ENCODE data around the gene CREB3L1.
"Not testable (repeated sequence)": the region's sequence is repeated elsewhere in the genome, so short reads cannot be mapped to it uniquely, and the experiment has no call there.

The CREB3L1 gene

GRCh38 chr11:46248289-46249102, 29.0 kb upstream of the CREB3L1 start:
- DNase-seq, result no peak

- no peak for DNase-seq
Measured at GRCh38 chr11:46249103-46249937, 28.1 kb upstream of the CREB3L1 start.

GRCh38 chr11:46249938-46250744, 27.3 kb upstream of the CREB3L1 start:
- no peak for DNase-seq

- DNase-seq, result no peak
Measured at GRCh38 chr11:46250745-46251052, 26.8 kb upstream of the CREB3L1 start.

- DNase-seq, result no peak
Measured at GRCh38 chr11:46251954-46252353, 25.5 kb upstream of the CREB3L1 start.

- no peak for DNase-seq
Measured at GRCh38 chr11:46252373-46252914, 25.0 kb upstream of the CREB3L1 start.

DNA sequence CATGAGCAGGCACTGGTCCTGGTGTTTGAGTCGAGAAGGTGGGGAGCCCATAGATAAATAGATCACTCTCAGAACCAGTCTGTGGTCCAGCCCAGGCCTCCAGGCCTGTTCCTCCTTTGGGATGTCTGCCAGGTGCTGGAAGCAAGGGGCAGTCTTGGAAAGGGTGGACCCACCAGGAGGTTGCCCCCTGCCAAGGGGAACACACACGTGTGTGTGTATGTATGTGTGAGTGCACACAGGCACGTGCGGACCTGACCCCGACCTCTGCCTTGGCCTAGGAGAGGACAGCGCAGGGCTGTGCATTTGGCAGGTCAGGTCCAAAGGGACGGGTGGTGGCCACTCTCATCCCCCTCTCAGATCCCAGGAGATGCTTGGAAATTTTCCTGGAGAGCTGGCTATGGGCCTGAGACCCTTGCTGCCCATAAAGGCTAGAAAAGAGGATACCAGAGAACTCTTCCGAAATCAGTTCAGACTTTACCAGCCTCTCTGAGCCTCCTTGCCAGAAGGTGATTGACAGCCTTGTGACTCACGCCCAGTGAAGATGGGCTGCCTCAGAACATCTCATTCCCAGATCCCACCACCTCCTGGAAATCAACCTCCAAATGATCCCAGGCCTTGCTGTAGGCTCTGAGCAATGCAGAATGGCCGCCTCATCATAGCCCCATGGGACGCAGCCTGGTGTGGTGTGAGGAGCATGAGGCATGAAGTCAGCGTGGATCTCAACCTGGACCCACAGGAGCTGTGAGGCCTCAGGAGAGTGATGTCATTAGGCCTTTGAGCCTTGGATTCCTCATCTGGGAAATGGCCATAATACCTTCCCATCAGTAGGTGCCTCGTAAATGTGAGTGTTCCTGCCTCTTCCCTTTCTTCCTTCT, 24.0 kb upstream of the CREB3L1 start:
- no peak for DNase-seq

- DNase-seq, result no peak
Measured at GRCh38 chr11:46254133-46254491, 23.4 kb upstream of the CREB3L1 start.

- DNase-seq, result no peak
Measured at GRCh38 chr11:46256540-46257001, 20.9 kb upstream of the CREB3L1 start.

DNA sequence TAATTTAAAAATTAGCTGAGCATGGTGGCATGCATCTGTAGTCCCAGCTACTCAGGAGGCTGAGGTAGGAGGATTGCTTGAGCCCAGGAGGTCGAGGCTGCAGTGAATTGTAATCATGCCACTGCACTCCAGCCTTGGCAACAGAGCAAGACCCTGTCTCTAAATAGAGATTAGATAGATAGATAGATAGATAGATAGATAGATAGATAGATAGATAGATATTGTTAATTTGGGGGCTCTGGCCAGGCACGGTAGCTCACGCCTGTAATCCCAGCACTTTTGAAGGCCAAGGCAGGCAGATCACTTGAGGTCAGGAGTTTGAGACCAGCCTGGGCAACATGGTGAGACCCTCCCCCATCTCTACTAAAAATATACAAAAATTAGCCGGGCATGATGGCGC, 18.1 kb upstream of the CREB3L1 start:
- DNase-seq, result not testable (repeated sequence)

GRCh38 chr11:46259971-46260560, 17.4 kb upstream of the CREB3L1 start:
- no peak for DNase-seq

DNA sequence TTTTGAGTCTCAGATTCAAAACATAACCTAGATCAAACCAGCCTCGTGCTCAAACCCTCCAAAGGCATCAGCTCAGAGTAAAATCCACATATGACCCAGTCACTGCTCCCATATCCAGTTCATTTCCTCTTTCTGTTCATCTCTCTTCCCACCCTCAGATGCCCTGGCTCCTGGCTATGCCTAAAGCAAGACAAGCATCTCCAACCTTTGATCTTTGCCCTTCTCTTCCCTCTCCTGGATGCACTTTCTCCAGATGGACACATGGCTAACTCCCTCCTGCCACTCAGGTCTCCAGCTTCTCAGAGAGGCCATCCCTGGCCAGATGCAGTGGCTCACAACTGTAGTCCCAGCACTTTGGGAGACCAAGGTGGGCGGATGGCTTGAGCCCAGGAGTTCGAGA, 14.3 kb upstream of the CREB3L1 start:
- no peak for DNase-seq

DNA sequence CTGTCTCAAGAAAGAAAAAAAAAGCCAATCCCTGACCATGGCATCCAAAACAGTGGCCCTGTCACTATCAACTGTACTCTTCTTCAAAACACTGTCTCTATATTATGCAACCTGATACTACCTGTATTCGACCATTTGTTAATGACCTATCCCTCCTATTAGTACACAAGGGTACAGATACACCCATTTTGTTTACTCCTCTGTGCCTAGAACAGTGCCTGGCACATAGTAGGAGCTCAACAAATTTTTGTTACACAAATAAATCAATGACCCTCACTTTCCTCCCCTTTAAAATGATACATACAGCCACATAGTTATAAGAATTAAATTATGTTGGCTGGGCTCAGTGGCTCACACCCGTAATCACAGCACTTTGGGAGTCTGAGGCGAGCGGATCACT, 13.4 kb upstream of the CREB3L1 start:
- no peak for DNase-seq

DNA sequence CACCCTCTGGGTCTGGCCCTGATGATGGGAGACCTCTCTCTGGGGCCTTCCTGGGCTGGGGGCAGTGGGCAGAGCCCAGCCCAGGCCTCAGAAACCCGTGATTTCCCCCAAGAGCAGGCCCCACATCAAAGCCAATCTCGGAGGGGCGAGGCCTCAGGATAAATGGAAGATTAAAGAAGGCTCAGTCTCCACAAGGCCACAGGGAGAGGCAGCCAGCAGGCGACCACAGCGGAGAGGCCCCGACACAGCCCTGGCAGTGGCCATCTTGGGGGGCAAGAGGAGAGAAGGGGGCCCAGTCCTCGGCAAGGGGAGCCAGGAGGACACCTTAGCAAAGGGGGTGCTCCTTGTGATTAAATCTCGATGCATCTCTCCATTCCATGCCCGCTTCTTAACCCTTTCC, 12.5 kb upstream of the CREB3L1 start:
- no peak for DNase-seq

DNA sequence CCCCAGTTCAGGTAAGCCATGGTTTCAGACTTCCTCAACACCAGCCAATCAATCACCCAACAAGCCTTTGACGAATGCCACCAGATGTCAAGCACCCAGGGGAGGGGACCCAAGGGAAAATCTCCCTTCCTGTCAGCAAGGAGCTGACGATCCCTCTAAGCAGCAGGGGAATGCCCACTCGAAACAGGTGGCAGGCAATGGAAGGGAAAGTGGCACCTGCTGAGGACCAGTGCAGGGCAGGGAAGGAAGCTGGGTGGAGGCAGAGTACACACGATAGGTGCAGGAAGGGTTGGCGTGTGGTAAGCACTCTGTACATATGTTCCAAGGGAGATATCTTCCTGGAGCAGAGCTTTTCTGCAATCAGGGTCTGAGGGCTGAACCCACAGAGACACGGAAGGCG, 11.7 kb upstream of the CREB3L1 start:
- no peak for DNase-seq

GRCh38 chr11:46267930-46268329, 9.5 kb upstream of the CREB3L1 start:
- no peak for DNase-seq

- DNase-seq, result no peak
Measured at GRCh38 chr11:46270684-46271083, 6.8 kb upstream of the CREB3L1 start.

DNA sequence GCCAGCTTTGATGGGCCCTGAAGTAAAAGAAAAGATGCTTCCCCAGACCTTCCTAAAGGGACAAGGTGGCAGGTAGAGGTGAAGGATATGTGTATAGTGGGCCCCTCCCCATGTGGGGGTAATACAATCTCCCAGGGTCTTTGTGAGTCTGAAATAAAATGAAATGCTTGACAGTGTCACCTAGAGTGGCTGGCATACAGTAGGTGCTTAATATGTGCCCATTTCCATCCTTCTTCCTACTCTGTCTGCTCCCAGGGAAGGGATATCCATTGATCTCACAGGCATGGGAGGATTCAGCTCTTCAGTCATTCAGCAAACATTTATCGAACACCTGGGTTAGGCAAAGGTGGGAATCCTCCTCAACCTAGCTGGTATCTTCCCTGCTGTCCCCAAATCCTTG, 6.1 kb upstream of the CREB3L1 start:
- no peak for DNase-seq

DNA sequence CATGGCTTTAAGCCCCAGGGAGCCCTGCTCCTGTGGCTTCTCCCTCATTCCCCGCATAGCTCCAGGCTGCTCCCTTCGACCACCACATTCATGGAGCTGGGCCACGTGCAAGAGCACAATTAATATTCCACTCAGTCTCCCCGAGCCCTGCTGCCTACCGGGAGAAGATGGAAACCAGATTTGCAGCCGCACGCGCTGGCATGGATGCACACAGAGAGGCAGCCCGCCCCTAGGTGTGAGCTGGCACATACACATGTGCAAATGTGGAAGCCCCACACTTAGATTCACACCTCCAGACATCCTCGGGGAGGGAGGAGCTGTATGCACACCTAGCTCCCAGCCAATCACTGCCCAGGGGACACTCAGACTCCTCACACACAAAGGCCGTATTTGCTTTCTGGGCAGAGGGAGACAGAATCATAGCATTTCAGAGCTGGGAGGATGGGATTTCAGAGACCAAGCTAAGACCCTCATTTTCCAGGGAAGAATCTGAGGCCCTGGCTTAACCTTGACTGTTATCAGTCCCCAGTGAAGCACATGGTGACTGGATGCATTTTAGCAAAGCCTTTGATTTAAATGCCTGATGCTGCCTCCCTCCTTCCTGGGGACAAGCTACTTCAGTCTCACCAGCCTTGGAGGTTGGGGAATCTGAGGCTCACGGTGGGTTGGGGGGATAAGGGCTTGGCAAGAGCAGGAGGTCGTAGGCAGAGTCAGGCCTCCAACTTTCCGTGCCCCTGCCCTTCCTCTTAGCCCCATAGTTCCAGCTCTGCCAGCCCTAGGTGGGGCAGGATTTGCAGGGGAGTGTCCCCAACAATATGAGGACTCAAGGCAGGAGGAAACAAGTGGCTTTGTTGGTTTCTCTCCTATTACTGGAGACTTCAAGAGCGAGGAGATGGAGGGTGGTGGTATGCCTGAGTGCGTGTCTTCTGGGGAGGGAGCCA, 5.3 kb upstream of the CREB3L1 start:
- no peak for DNase-seq

DNA sequence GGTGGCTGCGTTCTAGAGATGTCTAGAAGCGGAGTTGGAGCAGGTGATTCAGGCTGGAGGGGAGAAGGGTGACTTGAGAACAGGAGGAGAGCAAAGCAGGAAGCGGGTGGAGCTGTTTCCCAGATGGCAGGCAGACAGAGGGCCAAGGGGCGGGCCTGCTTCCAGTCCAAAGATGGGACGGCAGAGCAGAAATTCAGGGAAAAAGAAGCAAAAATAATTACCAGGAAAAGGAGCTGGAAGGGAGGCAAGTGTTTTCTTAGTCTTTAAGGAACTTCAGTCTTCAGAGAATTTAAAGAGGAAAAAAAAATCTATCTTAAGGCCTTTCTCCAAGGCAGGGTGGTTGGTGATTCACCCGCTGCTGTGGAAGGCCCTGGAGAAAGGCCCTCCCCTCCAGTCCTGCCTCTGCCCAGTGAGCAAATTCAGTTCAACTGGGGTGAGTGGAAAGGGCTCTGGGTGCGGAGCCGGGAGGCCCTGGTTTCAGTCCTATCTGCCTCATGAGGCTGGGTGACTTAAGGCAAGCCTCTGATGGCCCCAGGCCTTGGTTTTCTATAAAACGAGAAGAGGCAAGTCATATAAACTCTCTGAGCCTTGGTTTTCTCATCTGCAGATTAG, 4.5 kb upstream of the CREB3L1 start:
- no peak for DNase-seq

All from central memory CD4-positive, alpha-beta T cell (primary cell).